MM.1S (cell line): ENCODE measurements around the gene ISG15.

ENCODE experiments used
- DNase-seq: peaks from one replicate; pipeline ENCODE4 v3.0.0-alpha.2; 2015
- H2AFZ ChIP-seq: fragments of 300-600 bp; sonication (generic); 2 replicates; pipeline ENCODE4 v1.6.0; 2016; ENCODE audit warnings: antibody characterized with exemption, low read length
- H3F3A ChIP-seq: fragments of 300-600 bp; sonication (generic); 2 replicates; pipeline ENCODE4 v1.6.1; 2016; ENCODE audit warnings: mild to moderate bottlenecking, antibody characterized with exemption, low read length, moderate library complexity, mixed read lengths; ENCODE audit not compliant: insufficient read depth
- H3K27ac ChIP-seq: fragments of 300-600 bp; sonication (generic); 2 replicates; pipeline ENCODE4 v1.5.1; 2016; ENCODE audit warnings: mild to moderate bottlenecking, low read length
- H3K27me3 ChIP-seq: fragments of 300-600 bp; sonication (generic); replicated peaks from 2 replicates; pipeline ENCODE4 v1.6.0; 2016; ENCODE audit warnings: low read length; ENCODE audit not compliant: insufficient read depth
- H3K36me3 ChIP-seq: fragments of 300-600 bp; sonication (generic); replicated peaks from 2 replicates; pipeline ENCODE4 v1.6.1; 2016; ENCODE audit warnings: mild to moderate bottlenecking, low read length, mixed read lengths; ENCODE audit not compliant: insufficient read depth
- H3K4me1 ChIP-seq: fragments of 300-600 bp; sonication (generic); 2 replicates; pipeline ENCODE4 v1.6.1; 2016; ENCODE audit warnings: low read length, mixed read lengths
- H3K4me2 ChIP-seq: fragments of 300-600 bp; sonication (generic); 2 replicates; pipeline ENCODE4 v1.6.0; 2016; ENCODE audit warnings: low read depth, low read length
- H3K4me3 ChIP-seq: fragments of 300-600 bp; sonication (generic); 2 replicates; pipeline ENCODE4 v1.5.1; 2016; ENCODE audit warnings: low read length, mixed read lengths
- H3K79me2 ChIP-seq: fragments of 300-600 bp; sonication (generic); 2 replicates; pipeline ENCODE4 v1.6.1; 2016; ENCODE audit warnings: mixed run types, low read length, mixed read lengths
- H3K9ac ChIP-seq: fragments of 300-600 bp; sonication (generic); 2 replicates; pipeline ENCODE4 v1.6.1; 2016; ENCODE audit warnings: low read length, mixed read lengths
- H3K9me2 ChIP-seq: fragments of 300-600 bp; sonication (generic); replicated peaks from 2 replicates; pipeline ENCODE4 v1.6.1; 2016; ENCODE audit warnings: mild to moderate bottlenecking, low read length, mixed read lengths; ENCODE audit not compliant: insufficient read depth
- H3K9me3 ChIP-seq: fragments of 300-600 bp; sonication (generic); replicated peaks from 2 replicates; pipeline ENCODE4 v1.6.1; 2016; ENCODE audit warnings: mild to moderate bottlenecking, low read length, mixed read lengths; ENCODE audit not compliant: insufficient read depth
- H4K20me1 ChIP-seq: fragments of 300-600 bp; sonication (generic); 2 replicates; pipeline ENCODE4 v1.6.1; 2016; ENCODE audit warnings: mild to moderate bottlenecking, low read length, moderate library complexity, mixed read lengths; ENCODE audit not compliant: insufficient read depth
- EZH2 ChIP-seq: fragments of 300-600 bp; sonication (generic); optimal IDR thresholded peaks from 2 replicates; pipeline ENCODE3; 2017; ENCODE audit warnings: low read depth, mild to moderate bottlenecking, antibody characterized with exemption, low read length, mixed read lengths
- EZH2phosphoT487 ChIP-seq: fragments of 300-600 bp; sonication (generic); IDR thresholded peaks from 2 replicates; pipeline ENCODE4 v1.6.1; 2018; ENCODE audit warnings: antibody characterized with exemption, low read length
- TF ChIP-seq, protein P1 (sequence below): fragments of 300-600 bp; sonication (generic); IDR thresholded peaks from 2 replicates; pipeline ENCODE4 v1.5.1; 2016; ENCODE audit warnings: antibody characterized with exemption, low read length, mixed read lengths

Gene ISG15

DNA sequence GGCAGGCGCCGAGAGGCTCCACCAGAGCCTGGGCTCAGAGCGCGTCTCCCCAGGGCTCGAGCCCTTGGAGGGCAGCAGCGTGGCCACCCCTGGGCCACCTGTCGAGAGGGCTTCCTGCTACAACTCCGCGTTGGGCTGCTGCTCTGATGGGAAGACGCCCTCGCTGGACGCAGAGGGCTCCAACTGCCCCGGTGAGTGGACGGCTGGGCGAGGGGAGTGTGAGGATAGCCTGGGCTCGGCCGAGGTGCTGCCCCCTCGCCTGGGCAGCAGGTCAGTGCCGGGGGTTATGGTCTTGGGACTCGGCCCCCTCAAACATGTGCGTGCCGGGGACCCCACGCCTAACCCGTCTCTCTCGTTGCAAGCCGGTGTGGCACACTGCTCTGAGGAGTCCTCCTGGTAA is 33.5 kb downstream of the ISG15 start:
- H2AFZ ChIP-seq, result no peak overlapping the region
- H3K9ac ChIP-seq, result no peak overlapping the region
- no peaks in the 10 kb centered on the region for H3K4me1 ChIP-seq
- no peak overlapping the region for H3K27ac ChIP-seq
- DNase-seq, result no peak
- no peaks in the 10 kb centered on the region for H3K79me2 ChIP-seq
- H3K27me3 ChIP-seq, result peaks cover 66% of the 10 kb centered on the region
- H3F3A ChIP-seq, result no peaks in the 10 kb centered on the region
- TF ChIP-seq, protein P1, sequence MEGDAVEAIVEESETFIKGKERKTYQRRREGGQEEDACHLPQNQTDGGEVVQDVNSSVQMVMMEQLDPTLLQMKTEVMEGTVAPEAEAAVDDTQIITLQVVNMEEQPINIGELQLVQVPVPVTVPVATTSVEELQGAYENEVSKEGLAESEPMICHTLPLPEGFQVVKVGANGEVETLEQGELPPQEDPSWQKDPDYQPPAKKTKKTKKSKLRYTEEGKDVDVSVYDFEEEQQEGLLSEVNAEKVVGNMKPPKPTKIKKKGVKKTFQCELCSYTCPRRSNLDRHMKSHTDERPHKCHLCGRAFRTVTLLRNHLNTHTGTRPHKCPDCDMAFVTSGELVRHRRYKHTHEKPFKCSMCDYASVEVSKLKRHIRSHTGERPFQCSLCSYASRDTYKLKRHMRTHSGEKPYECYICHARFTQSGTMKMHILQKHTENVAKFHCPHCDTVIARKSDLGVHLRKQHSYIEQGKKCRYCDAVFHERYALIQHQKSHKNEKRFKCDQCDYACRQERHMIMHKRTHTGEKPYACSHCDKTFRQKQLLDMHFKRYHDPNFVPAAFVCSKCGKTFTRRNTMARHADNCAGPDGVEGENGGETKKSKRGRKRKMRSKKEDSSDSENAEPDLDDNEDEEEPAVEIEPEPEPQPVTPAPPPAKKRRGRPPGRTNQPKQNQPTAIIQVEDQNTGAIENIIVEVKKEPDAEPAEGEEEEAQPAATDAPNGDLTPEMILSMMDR, result no peak
- TF ChIP-seq EZH2phosphoT487 (no peak), EZH2 (no peak)
- no peaks in the 10 kb centered on the region for H4K20me1 ChIP-seq
- no peaks in the 10 kb centered on the region for H3K9me3 ChIP-seq
- no peak overlapping the region for H3K4me2 ChIP-seq
- H3K9me2 ChIP-seq, result no peaks in the 10 kb centered on the region
- no peak overlapping the region for H3K4me3 ChIP-seq
- no peaks in the 10 kb centered on the region for H3K36me3 ChIP-seq

DNA sequence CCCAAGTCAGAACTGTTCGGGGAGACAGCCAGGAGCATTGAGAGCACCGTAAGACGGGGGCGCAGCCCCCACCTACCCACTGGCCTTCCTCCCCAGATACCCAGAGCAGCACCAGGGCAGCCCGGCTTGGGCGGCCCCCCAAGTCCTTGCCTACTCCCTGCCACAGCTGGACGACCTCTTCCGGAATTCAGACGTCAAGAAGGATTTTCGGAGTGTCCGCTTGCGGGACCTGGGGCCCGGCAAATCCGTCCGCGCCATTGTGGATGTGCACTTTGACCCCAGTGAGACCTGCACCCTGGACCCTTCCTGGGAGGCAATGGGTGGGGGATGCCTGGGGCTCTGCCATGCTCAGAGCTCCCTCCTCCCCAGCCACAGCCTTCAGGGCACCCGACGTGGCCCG is 34.1 kb downstream of the ISG15 start:
- Histone ChIP-seq H3K27me3 (peaks cover 70% of the 10 kb centered on the region), H3K9ac (no peak overlapping the region), H3K9me2 (no peaks in the 10 kb centered on the region), H3K27ac (no peak overlapping the region), H3K36me3 (no peaks in the 10 kb centered on the region), H3F3A (no peaks in the 10 kb centered on the region), H3K4me1 (no peaks in the 10 kb centered on the region), H4K20me1 (no peaks in the 10 kb centered on the region), H3K9me3 (no peaks in the 10 kb centered on the region), H3K4me2 (no peak overlapping the region), H3K4me3 (no peak overlapping the region), H2AFZ (no peak overlapping the region), H3K79me2 (no peaks in the 10 kb centered on the region)
- DNase-seq, result no peak
- TF ChIP-seq EZH2phosphoT487, result no peak
- TF ChIP-seq, protein P1, result no peak
- TF ChIP-seq EZH2, result no peak

DNA sequence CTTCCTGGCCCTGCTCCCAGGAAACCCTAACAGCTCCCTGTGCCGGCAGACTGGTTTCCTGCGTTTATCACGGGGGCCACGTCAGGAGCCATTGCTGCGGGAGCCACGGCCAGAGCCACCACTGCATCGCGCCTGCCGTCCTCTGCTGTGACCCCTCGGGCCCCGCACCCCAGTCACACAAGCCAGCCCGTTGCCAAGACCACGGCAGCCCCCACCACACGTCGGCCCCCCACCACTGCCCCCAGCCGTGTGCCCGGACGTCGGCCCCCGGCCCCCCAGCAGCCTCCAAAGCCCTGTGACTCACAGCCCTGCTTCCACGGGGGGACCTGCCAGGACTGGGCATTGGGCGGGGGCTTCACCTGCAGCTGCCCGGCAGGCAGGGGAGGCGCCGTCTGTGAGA is 34.7 kb downstream of the ISG15 start:
- H3K27ac ChIP-seq, result no peak overlapping the region
- no peaks in the 10 kb centered on the region for H3K36me3 ChIP-seq
- H3F3A ChIP-seq, result no peaks in the 10 kb centered on the region
- H2AFZ ChIP-seq, result no peak overlapping the region
- H3K9me3 ChIP-seq, result no peaks in the 10 kb centered on the region
- no peaks in the 10 kb centered on the region for H3K4me1 ChIP-seq
- H4K20me1 ChIP-seq, result no peaks in the 10 kb centered on the region
- no peak overlapping the region for H3K4me3 ChIP-seq
- TF ChIP-seq EZH2 (no peak), EZH2phosphoT487 (no peak)
- TF ChIP-seq, protein P1, result no peak
- H3K4me2 ChIP-seq, result no peak overlapping the region
- H3K9me2 ChIP-seq, result no peaks in the 10 kb centered on the region
- H3K27me3 ChIP-seq, result peaks cover 70% of the 10 kb centered on the region
- no peaks in the 10 kb centered on the region for H3K79me2 ChIP-seq
- DNase-seq, result no peak
- H3K9ac ChIP-seq, result no peak overlapping the region

DNA sequence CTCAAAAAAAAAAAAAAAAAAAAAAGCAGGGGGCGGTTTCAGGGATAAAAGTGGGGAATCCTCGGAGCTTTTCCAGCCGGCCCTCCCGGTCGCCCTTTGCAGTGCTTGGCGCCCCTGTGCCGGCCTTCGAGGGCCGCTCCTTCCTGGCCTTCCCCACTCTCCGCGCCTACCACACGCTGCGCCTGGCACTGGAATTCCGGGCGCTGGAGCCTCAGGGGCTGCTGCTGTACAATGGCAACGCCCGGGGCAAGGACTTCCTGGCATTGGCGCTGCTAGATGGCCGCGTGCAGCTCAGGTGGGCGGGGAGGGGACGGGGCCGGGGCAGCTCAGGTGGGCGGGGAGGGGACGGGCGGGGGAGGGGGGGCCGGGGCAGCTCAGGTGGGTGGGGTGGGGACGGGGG is 35.5 kb downstream of the ISG15 start:
- no peaks in the 10 kb centered on the region for H4K20me1 ChIP-seq
- H3K9ac ChIP-seq, result no peak overlapping the region
- no peaks in the 10 kb centered on the region for H3K9me3 ChIP-seq
- no peak overlapping the region for H3K27ac ChIP-seq
- H2AFZ ChIP-seq, result no peak overlapping the region
- H3K4me1 ChIP-seq, result no peaks in the 10 kb centered on the region
- no peaks in the 10 kb centered on the region for H3K79me2 ChIP-seq
- no peak for DNase-seq
- no peaks in the 10 kb centered on the region for H3F3A ChIP-seq
- H3K36me3 ChIP-seq, result no peaks in the 10 kb centered on the region
- TF ChIP-seq, protein P1, result no peak
- no peak for TF ChIP-seq EZH2phosphoT487
- no peaks in the 10 kb centered on the region for H3K9me2 ChIP-seq
- H3K4me3 ChIP-seq, result no peak overlapping the region
- H3K27me3 ChIP-seq, result peaks cover 71% of the 10 kb centered on the region
- H3K4me2 ChIP-seq, result no peak overlapping the region
